Measurements from ENCODE around the gene KRT222.

KRT222 gene

DNA sequence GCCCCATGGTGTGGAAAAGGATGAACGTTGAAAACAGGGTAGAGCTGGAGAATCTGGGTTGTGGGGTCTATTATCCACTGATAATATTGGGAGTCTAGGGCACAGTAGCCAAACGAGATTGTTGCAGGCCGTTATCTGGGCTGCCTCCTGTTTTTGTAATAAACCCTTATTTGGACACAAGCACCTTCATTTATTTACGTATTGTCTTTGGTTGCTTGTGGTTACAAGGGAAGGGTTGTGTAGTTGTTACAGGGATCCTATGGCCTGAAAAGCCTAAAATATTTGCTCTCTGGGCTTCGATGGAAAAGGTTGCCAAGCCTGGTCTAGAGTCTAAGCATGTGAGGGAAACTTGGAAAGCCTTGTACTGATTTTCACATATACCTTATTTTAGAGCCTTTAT, 13.0 kb downstream of the KRT222 start:
- no peak for DNase-seq (ENCODE audit: low read depth)

DNA sequence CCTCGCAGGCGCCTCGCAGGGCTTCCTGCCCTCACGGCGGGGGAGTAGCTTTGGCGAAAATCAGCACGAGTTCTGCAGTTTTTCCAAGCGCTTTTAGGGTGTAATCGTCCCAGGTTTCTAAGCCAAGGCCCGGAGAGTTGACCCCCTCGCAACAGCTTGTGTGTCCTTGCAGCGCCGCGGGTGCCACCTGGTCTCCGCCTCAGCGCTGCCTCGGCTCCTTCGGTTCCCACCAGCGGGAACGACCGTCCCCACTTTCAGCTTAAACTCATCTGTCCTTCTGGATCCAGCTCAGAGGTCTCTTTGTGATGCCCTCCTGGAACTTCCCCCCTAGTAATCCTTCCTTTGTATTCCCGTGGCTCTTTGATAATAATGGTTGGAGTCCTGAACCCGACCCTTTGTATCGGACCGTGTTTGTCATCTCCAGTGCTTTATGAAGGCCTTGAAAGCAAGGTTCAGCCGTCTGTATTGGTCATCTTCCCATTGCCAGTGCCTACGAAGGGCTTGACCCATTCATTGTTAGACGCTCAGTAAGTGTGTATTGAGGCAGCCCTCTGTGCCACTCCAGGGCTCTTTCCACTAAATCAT, 16.5 kb downstream of the KRT222 start:
- no peak for DNase-seq (ENCODE audit: low read depth)

DNA sequence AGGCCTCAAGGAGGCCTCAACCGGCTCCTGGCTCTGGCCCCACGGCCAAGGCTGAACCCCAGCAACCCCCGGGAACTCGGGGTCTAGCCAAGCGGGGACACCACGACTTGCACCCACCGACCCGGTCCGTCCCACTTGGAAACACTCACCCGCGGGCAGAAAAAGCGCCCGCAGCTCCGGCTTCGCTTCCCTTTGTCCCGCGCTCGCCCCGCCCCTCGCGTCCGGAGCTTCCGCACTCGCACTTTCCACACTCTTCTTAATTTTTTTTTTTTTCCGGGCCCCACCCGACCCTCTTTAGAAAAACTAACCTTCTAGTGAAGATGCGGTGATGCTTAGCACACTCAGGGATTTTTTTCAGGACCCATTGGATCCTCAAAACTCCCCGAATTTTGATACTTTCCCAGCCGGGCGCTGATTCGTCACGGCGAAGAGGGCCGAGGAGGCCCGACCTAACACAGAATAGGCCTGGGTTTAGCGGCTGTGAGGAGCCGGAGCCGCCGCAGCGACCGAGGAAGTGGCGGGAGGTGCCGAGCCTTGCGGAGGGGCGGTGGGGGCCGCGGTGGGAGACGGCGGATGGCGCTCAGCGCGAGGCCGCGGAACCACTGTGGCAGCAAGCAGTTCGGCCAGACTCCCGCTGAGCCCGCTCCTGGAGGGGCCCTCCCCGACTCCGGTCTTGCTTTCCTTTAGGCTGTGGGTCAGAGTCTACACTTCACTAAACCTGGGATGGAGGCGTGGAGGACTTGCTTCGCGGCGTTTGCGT, 17.2 kb downstream of the KRT222 start, which contains the start of gene SMARCE1:
SMARCE1 (minus strand) TSS at position 195 of the 760 bp plus-strand sequence. CDS start 2,016 bp downstream, outside the sequence.
- peak; percentile 45 for DNase-seq (ENCODE audit: low read depth)

DNA sequence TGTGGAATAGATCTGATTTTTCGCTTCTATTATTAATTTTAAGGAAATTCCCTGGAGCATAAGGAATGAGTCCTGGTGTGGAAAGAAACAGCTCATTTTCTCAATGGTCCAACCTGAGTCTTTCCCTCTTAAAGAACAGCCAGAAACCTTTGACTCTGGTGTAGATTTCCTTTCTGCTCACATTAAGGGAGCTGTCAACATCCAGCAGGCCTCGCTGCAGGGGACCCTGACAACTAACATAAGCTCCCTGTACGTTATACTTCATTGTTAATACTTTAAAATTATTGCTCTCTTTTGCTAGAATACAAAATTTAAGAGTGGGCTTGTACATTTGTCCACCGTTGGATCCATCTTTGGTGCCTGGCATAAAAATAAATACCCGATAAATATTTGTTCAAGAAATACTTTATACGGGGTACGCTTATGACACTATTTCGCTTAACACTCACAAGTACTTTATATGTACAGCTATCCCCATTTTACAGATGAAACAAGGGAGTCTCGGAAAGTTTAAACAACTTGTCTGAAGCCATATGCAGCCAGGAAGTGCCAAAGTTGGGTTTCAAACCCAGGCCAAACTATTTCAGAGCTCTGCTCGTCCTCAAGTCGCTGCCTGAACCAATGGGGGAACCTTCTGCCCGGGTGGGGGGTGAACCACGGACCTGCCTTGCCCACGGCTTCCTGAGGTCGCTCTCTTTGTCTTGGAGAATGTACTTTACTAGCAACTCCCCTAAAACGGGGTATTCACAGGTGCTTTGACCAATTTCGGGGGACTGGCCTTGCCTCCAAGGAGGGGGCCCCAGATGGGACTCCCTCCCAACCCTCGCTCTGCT, 18.0 kb downstream of the KRT222 start:
- DNase-seq (ENCODE audit: low read depth): peak; percentile 21

DNA sequence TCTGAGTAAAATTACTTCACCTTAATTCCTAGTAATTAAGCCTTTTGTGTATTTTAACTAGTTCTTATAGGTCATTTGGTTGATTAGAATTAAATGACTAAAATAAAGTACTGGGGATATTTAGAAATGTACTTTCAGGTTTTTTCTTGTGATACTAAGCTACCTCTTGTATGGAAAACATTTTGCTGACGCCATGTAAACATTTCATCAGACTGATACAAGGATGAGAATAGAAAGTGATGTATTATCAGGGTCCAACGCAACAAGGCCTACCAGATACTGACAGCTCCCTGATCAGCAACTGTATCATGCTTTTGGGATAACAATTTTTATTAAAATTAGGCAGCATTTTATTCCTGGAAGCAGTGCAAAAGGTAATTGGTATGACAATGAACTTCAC, 19.0 kb downstream of the KRT222 start:
- DNase-seq (ENCODE audit: low read depth): no peak

DNA sequence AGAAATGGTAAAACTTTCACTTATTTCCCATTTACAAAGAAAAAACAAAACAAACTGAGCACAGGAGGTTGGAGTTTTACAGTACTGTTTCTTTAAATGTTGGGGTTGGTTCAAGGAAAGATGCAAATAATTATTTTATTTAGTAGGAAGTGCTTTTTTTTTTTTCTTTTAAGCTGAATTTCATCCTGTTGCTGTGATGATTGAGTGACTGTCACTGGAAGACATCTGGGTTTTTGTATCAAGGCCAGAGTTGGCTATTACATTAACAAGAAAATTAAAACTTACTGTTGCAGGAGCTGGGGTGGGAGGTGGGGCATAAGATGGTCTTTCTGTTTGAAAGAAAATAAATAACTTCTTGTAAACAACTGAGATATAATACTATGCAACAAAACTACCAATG, 19.7 kb downstream of the KRT222 start:
- DNase-seq (ENCODE audit: low read depth): no peak

DNA sequence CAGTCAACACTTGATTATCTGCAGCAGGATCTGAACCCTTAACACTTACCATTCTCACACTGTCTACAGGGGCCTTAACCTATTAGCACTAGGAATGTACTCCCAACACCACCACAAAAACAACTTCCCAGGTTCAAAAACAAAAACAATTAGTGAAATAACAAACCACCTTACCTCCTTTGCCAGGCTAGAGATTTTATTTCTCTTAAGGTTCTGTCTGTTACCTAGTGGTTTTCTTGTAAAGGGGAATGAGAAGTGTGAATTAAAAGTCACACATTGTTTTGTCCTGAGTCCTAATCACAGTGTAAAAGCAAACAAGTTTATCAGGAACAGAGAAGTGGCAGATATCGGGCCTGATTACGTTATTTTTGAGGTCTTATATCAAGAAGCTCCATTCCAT, 27.0 kb downstream of the KRT222 start:
- no peak for DNase-seq (ENCODE audit: low read depth)

DNA sequence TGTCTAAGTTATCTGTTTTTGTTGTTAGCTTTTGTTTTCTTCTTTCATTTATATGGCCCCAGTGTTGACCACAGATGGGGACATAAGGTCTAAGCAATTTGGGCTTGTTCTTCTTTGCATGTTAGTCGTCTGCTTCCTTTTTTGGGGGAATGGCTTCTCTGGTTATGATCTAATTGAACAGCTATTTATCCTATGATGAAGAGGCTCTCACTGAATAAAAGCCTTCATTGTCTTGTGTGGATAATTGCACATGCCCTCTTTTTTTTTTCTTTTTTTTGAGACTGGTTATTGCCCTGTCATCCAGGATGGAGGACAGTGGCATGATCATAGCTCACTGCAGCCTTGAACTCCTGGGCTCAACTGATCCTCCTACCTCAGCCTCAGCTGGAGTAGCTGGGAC, 31.1 kb downstream of the KRT222 start:
- DNase-seq (ENCODE audit: low read depth): no peak

DNA sequence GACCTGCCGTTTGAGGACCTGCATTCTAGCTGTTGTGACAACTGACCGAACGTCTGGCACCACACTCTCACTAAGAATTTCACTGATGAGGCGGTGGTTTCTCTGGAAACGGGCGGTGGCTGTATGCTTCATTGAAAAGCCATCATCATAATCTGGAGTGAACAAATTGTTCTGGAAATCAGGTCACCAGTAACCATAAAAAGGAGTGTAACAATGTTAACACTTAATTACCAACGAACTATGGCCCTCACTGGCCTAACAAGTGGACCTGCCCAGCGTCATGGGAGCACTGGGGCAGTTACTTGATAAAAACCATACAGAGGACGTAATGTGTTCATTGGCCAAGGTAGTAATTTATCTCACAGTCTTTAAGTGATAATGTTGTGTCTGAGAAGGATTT, 32.8 kb downstream of the KRT222 start:
- no peak for DNase-seq (ENCODE audit: low read depth)

DNA sequence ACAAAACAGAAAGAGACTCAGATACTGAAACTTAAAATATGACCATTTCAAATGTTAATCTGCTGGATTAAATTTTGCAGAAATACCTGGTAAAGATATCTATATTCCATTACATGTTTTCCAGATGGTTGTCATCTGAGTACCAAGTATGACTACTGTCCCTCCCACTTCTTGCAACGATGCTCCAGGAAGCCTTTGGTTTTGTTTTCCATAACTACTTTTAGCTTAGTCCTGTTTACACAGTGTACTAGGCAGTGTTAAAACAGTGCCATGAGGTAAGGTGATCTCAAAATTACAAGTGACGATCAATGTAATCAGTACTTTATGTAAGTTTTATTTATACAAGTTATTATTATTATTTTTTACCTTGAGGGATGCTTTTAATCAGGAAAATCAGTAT, 35.1 kb downstream of the KRT222 start:
- DNase-seq (ENCODE audit: low read depth): no peak

DNA sequence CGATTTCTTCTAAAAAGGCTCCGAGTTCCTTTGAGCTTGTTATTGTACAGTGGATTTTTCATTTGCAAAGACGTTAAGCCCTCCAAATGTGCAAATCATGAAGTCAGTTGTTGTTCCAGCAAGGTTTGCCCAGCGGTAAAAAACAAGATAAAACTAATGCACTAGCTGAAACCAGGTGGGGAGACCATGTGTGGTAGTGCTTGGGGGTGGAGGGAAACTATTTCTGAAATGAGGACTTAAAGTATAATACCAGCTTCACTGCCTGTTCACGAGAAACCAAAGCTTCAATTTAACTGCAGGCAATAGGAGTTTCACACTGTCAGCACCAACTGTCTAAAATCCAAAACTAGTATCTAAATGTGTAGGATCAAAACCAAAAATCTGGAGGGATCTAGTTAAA, 39.7 kb downstream of the KRT222 start:
- no peak for DNase-seq (ENCODE audit: low read depth)

DNA sequence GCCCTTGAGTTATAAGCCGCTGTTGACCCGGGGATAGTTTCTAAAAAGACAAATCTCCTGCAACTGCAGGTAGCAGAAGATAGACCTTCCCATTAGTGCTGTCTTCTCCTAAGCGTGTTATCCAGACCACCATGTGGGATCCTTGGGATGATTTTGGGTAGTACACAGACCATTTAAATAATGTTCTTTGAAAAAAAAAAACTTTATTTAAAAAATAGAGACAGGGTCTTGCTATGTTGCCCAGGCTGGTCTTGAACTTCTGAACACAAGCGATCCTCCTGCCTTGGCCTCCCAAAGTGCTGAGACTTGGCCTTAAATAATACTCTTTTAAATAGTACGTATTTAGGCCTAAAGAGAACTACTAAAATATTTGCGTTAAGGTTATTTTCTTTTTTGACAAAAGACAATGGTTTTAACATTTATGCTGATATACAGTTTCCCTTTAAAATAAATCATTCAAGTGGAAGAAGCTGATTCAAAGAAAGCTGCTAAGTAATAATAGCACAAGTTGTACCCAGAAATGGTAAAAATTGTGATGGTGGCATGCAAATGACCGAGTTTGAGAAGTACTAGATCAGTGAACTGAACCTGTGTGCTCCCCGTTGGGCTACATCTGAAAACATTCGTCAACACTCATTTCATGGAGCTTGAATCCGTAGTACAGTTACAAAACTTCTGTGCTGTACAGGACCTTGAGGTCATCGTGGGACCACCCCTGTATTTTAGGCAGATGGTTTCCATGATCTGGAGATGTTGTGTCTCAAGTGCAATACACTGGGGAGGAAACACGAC, 41.4 kb downstream of the KRT222 start:
- DNase-seq (ENCODE audit: low read depth): no peak

DNA sequence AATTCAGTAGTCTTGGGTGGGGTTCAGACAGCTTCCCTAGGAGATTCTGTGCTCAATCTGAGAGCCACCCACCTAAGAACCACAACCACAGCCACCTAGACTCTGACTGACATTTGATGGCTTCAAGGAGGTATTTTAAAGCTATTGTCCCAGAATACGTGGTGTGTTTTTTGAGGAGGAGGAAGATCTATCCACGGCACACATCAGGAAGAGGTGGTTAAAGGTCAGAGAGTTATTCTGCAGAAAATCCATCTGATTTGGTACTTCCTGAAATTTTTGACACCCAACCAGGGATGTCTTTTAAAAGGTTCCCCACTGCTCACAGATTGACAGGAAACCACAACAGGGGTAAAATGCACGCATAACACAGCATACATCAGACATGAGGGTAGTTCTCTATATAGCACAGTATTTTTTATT, 42.5 kb downstream of the KRT222 start:
- DNase-seq (ENCODE audit: low read depth): no peak

DNA sequence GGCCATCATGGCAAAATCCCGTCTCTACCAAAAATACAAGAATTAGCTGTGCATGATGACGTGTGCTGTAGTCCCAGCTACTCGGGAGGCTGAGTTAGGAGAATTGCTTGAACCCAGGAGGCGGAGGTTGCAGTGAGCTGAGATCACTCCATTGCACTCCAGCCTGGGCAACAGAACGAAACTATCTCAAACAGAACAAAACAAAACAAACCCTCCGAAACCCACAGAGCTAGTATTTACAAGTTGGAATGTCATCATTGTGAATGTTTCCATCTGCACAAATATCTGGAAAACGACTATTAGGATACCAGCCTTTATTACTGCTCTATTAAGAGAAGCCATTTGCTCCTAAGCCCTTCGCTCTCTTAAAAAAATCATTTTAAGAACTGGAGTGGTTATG, 43.4 kb downstream of the KRT222 start:
- DNase-seq (ENCODE audit: low read depth): no peak

DNA sequence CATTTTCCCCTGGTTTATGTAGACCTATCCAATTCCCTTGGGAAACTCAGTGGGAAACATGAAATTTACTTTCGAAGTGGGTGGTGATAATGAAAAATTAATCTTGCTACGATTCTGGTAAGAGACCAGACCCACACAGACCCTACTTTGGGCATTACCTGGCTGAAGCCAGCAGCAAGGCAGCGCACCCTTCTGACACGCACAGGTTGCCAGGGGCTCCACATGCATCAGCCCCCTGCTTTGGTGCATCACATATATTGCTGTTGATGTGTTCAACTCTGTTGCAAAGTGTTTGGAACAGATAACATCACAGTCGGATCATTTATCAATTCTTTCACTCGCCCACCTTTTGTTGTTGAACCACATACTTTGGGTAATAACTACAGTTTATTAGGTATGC, 44.0 kb downstream of the KRT222 start:
- no peak for DNase-seq (ENCODE audit: low read depth)

DNA sequence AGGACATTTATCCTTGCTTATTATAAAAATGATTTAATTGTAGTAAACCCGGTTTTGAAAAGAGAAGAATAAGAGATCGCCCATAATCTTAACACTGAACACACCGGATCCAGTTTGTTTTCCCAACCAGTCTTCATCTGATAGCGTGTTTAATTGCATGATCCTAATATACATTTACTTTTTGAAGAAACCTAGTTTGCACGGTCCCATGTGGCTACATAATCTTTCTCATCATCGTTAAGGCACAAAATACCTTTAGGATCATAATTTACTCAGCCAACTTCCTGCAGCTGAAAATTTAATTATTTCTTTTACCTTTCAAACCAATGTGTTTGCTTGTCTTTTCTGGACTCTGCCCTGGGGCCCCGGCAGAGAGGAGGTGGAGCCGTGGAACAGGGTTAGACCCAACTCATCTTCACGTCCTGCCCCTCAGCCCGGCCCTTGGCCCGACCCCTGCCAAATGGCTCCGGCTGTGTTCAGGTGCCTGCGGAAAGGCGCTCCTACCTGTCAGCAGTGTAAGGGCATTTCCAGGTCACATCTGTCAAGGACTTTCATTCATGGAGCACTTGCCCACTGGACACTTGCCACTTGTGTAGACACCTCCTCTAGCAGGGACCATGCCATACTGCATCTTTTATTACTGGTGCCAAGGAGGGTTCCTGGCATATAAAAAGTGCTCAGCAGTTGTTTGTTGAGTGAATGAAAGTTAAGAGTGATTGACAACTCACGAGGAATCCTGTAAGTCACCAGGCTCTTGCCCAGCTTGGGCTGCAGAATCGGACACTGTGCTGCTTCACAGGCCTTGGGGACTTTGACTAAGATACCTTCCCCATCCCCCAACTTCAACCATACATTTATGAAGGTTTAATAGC, 46.0 kb downstream of the KRT222 start:
- no peak for DNase-seq (ENCODE audit: low read depth)

DNA sequence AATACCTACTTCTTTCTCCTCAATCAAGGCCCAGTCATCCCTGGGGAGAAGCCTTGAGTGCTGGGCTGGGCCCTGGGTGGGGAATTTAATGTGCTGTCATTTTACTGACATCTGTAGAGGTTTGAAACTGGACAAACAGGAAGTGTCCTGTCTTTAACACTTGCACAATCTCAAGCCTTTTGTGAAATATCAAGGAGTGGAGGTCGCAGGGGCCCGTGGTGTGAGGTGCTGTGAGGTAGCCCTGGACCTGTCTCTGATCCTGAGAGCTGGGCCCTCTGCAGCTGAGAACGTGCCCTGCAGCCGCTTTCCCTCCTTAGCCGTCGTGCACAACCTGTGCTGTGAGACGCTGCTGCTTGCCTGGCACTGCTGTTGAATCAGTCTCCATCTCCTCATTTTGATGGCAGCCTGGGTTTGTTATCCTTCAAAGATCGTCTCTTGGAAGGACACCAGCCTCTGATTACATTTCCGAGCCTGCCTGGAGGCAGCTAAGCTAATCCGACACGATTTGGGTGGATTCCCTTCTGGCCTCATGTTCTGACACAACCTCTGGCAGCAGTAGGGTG, 47.2 kb downstream of the KRT222 start:
- DNase-seq (ENCODE audit: low read depth): peak; percentile 12

DNA sequence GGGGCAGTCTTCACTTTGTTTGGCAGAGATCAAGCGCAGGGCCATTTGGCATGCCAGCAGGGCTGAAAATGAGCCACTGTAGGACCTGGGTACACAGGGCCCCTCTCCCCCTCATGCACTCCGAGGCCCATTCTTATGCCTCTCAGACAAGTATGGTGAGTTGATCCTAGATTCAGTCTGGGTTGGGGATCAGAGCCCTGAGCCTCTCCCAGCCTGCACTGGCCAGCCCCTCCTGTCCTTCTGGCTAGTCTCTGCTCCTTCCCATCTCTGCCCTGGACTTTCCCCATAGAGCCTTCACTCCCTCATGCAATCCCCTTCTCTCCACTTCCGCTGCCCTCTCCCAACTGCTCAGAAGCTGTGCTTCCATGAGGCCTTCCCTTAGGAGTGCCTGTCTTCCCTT, 48.4 kb downstream of the KRT222 start:
- no peak for DNase-seq (ENCODE audit: low read depth)

DNA sequence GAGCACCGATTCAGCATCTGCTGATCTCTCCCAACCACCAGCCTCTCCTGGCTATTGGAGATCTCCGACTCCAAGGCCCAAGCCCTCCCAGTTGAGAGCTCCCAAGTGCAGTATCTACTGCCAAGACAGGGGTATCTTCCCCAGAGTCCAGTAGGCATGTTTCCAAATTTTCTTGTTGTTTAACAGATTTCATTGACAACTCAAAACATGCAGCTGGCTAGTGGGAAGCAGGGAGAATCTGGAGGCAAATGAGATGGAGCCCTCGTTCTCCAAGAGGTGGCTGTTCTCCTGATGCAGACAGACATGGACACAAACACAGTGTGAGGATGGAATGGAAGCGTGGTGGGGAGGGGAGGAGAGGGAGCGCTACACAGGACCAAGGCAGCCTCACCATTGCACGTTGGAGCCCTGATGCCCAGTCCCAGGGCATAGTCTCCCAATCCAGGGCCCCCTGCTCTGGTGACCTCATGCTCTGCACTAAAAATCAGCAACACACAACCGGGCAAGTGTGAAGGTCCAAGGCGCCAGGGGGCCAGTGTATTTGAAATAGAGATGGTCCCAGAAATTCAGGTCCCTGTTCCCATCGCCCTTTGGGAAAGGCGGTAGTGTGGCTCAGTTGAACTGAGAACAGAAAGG, 49.0 kb downstream of the KRT222 start:
- no peak for DNase-seq (ENCODE audit: low read depth)
